Uterus (tissue), 2 donors: ENCODE measurements around the gene EYA4.

ENCODE experiments used
- CTCF ChIP-seq, 4 experiments: fragments of 200-600 bp in 2 of 4; fragments of 450-650 bp in 2 of 4; sonication (generic) in 2 of 4; IDR thresholded peaks; one replicate each; pipeline ENCODE4 v1.5.1; 2016 to 2019; ENCODE audit warnings: antibody characterized with exemption in 4 of 4, mild to moderate bottlenecking in 2 of 4, moderate library complexity in 1 of 4
- POLR2A ChIP-seq, 2 donors: fragments of 450-650 bp; IDR thresholded peaks; one replicate each; pipeline ENCODE4 v1.6.1; 2016; ENCODE audit warnings: antibody characterized with exemption in 2 of 2, mild to moderate bottlenecking in 1 of 2, moderate library complexity in 1 of 2

- no peak for TF ChIP-seq POLR2A (IDR thresholded peaks at IDR 0.05)
- TF ChIP-seq CTCF (IDR thresholded peaks at IDR 0.05), result no peak
These were observed 117.5 kb downstream of the EYA4 start for GRCh38 chr6:133358574-133359150.
